H54 (cell line): ENCODE measurements around the gene BARX2.

Source experiments
- DNase-seq: peaks from one replicate; pipeline ENCODE4 v3.0.0; 2011; ENCODE audit warnings: low spot score, mixed read lengths; ENCODE audit not compliant: insufficient read length
- FAIRE-seq: peaks from 3 replicates; lab custom pipeline; 2011; peaks lifted over from hg19 to GRCh38; lab: Jason Lieb, UNC
- POLR2A ChIP-seq: IDR thresholded peaks from 2 replicates; pipeline ENCODE4 v1.6.1; 2011; ENCODE audit warnings: low read depth, mild to moderate bottlenecking, low read length

The BARX2 gene

GRCh38 chr11:129426038-129426437 lies 50.4 kb downstream of the BARX2 start:
- DNase-seq (no peak), FAIRE-seq (no peak)
- TF ChIP-seq POLR2A = no peak

- FAIRE-seq = no peak
- no peak for TF ChIP-seq POLR2A
- DNase-seq = no peak
Measured at GRCh38 chr11:129426776-129427175, 51.1 kb downstream of the BARX2 start.

- FAIRE-seq (no peak), DNase-seq (no peak)
- TF ChIP-seq POLR2A = no peak
Measured at GRCh38 chr11:129427376-129427775, 51.7 kb downstream of the BARX2 start.

GRCh38 chr11:129427816-129428406 lies 52.3 kb downstream of the BARX2 start:
- FAIRE-seq (no peak), DNase-seq (no peak)
- TF ChIP-seq POLR2A = no peak

GRCh38 chr11:129428557-129428956 lies 52.9 kb downstream of the BARX2 start:
- DNase-seq (no peak), FAIRE-seq (no peak)
- no peak for TF ChIP-seq POLR2A

- no peak for FAIRE-seq
- TF ChIP-seq POLR2A = no peak
- no peak for DNase-seq
Measured at GRCh38 chr11:129434641-129435498, 59.2 kb downstream of the BARX2 start.

GRCh38 chr11:129435499-129436245 lies 60.0 kb downstream of the BARX2 start:
- no peak for TF ChIP-seq POLR2A
- FAIRE-seq = no peak
- DNase-seq = no peak

- DNase-seq (no peak), FAIRE-seq (no peak)
- TF ChIP-seq POLR2A = no peak
Measured at GRCh38 chr11:129436573-129436972, 60.9 kb downstream of the BARX2 start.

GRCh38 chr11:129440028-129440713 lies 64.5 kb downstream of the BARX2 start:
- FAIRE-seq (no peak), DNase-seq (no peak)
- TF ChIP-seq POLR2A = no peak

GRCh38 chr11:129442171-129442570 lies 66.5 kb downstream of the BARX2 start:
- no peak for FAIRE-seq
- TF ChIP-seq POLR2A = no peak
- no peak for DNase-seq

- no peak for TF ChIP-seq POLR2A
Measured at GRCh38 chr11:129443276-129443675, 67.6 kb downstream of the BARX2 start.

GRCh38 chr11:129444274-129444673 lies 68.6 kb downstream of the BARX2 start:
- no peak for TF ChIP-seq POLR2A
- DNase-seq (no peak), FAIRE-seq (no peak)

More at GRCh38 chr11:129443276-129443675, 67.6 kb downstream of the BARX2 start:
- FAIRE-seq (no peak), DNase-seq (no peak)

GRCh38 chr11:129445226-129445625 lies 69.6 kb downstream of the BARX2 start:
- DNase-seq = no peak
- no peak for TF ChIP-seq POLR2A
- FAIRE-seq = no peak
